Sigmoid colon (tissue), 7 donors: ENCODE measurements around the gene LIPK. TPM values are rescaled to one million over a fixed set of nuclear protein-coding genes. Genes with fewer than 3 reads are reported as not detected.

Experiments
- DNase-seq: peaks from one replicate; pipeline ENCODE4 v3.0.0-alpha.2; 2019
- H3K27ac ChIP-seq, 4 donors: fragments of 200-600 bp; sonication (generic); one replicate each; pipeline ENCODE4 v1.5.1; 2016 to 2019; ENCODE audit warnings: mild to moderate bottlenecking in 1 of 4
- H3K27me3 ChIP-seq, 3 donors: fragments of 200-600 bp; sonication (generic); one replicate each; pipeline ENCODE4 v1.5.1; 2019; ENCODE audit warnings: mild to moderate bottlenecking in 1 of 3
- H3K36me3 ChIP-seq, 4 donors: fragments of 200-600 bp; sonication (generic); one replicate each; pipeline ENCODE4 v1.5.1; 2016 to 2019
- H3K4me1 ChIP-seq, 4 donors: fragments of 200-600 bp; sonication (generic); one replicate each; pipeline ENCODE4 v1.5.1; 2017 to 2019
- H3K4me3 ChIP-seq, 4 donors: fragments of 200-600 bp; sonication (generic); one replicate each; pipeline ENCODE4 v1.5.1; 2017 to 2019; ENCODE audit warnings: mild to moderate bottlenecking in 2 of 4, moderate library complexity in 1 of 4
- H3K9me3 ChIP-seq, 4 donors: fragments of 200-600 bp in 3 of 4; sonication (generic) in 3 of 4; one replicate each; pipeline versions ENCODE4 v1.5.1 to v1.6.1; 2013 to 2019
- CTCF ChIP-seq, 4 experiments: fragments of 450-650 bp in 3 of 4; fragments of 200-600 bp in 1 of 4; IDR thresholded peaks; one replicate each; pipeline ENCODE4 v1.5.1; 2016 to 2019; ENCODE audit warnings: antibody characterized with exemption in 4 of 4, mild to moderate bottlenecking in 3 of 4, moderate library complexity in 2 of 4
- EP300 ChIP-seq, 4 donors: sonication (generic); formaldehyde crosslinking; IDR thresholded peaks; one replicate each; pipeline ENCODE4 v1.6.1; 2017; ENCODE audit warnings: antibody characterized with exemption in 4 of 4
- POLR2A ChIP-seq, 2 donors: fragments of 450-650 bp; IDR thresholded peaks; one replicate each; pipeline ENCODE4 v1.6.1; 2016; ENCODE audit warnings: antibody characterized with exemption in 2 of 2, mild to moderate bottlenecking in 2 of 2, moderate library complexity in 2 of 2
- POLR2AphosphoS5 ChIP-seq, 4 donors: sonication (generic); formaldehyde crosslinking; IDR thresholded peaks; one replicate each; pipeline ENCODE4 v1.6.1; 2017; ENCODE audit warnings: antibody characterized with exemption in 4 of 4
- WGBS, 2 donors: extraction: QIAGEN DNeasy Blood & Tissue Kit; methylation state at CpG; one replicate each; pipeline ENCODE4 v1.1.7; 2013; 5-methylcytosine and 5-hydroxymethylcytosine counted together
- intact Hi-C: fragments of 100-400 bp; cut with DNase I; formaldehyde crosslinking; loops from one replicate; pipeline ENCODE4 v1.15.1; 2023
- polyA plus RNA-seq, 3 donors: library from polyadenylated mRNA; stranded (reverse); fragments of 200-250 nt; gene quantifications; one replicate each; pipeline ENCODE4 v1.2.3, GENCODE V29; 2013
- total RNA-seq, 4 donors: library from RNA; depleted of rRNA; stranded (reverse); fragments of >200 nt; gene quantifications; one replicate each; pipeline ENCODE4 v1.1.0, GENCODE V29; 2016
- donor health status: healthy with polysubstance abuse.
- donor health status: Bipolar disorder and iron deficiency.
- donor health status: healthy.

Gene LIPK
- total and polyA plus RNA-seq, 7 donors: not detected

DNA sequence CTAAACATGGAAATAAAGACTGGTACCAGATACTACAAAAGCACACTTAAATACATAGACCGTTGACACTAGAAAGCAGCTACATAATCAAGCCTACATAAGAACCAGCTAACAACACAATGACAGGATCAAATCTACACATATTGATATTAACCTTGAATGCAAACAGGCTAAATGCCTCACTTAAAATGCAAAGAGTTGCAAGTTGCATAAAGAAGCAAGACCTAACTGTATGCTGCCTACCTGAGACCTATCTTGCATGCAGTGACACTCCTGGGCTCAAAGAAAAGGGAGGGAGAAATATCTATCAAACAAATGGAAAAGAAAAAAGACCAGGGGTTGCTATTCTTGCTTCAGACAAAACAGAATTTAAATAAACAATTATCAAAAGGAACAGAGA, 39.6 kb downstream of the LIPK start:
- no peak for DNase-seq
- Histone ChIP-seq H3K27ac (no peak overlapping the region), H3K9me3 (peaks cover 0 to 6% (median 0%) of the 10 kb centered on the region in 4 donors), H3K27me3 (no peaks in the 10 kb centered on the region), H3K4me3 (no peak overlapping the region), H3K36me3 (no peaks in the 10 kb centered on the region), H3K4me1 (no peaks in the 10 kb centered on the region)
- TF ChIP-seq POLR2AphosphoS5 (IDR thresholded peaks at IDR 0.05): no peak
- 93 to 98% methylated on average over 1 of the region's 1 CpG for WGBS, 2 donors
- intact Hi-C loops: no loop called here

- no peak for TF ChIP-seq POLR2A (IDR thresholded peaks at IDR 0.05)
- intact Hi-C loops: no loop called here
- Histone ChIP-seq H3K27me3 (no peaks in the 10 kb centered on the region), H3K4me3 (no peak overlapping the region), H3K4me1 (no peaks in the 10 kb centered on the region), H3K36me3 (no peaks in the 10 kb centered on the region), H3K27ac (no peak overlapping the region), H3K9me3 (peaks cover 0 to under 1% (median 0%) of the 10 kb centered on the region in 4 donors)
- DNase-seq: no peak
Measured at GRCh38 chr10:88754287-88754686, 48.2 kb downstream of the LIPK start.

DNA sequence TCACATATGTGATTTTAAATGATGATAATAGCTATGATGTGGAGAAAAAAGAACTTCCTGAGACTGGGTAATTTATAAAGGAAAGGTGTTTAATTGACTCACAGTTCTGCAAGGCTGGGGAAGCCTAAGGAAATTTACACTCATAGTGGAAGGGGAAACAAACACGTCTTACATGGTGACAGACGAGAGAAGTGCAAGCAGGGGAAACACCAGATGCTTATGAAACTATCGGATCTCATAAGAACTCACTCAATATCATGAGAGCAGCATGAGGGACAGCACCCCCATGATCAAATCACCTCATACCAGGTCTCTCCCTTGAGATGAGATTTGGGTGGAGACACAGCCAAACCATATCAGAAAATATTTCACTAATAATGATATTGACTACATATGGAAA, 49.7 kb downstream of the LIPK start:
- WGBS, 2 donors: 56 to 84% methylated on average over 3 of the region's 3 CpGs
- Histone ChIP-seq H3K4me1 (no peaks in the 10 kb centered on the region), H3K27me3 (no peaks in the 10 kb centered on the region), H3K27ac (no peak overlapping the region), H3K9me3 (no peaks in the 10 kb centered on the region), H3K36me3 (no peaks in the 10 kb centered on the region), H3K4me3 (no peak overlapping the region)
- intact Hi-C loops: no loop called here
- TF ChIP-seq CTCF (IDR thresholded peaks at IDR 0.05): no peak
- no peak for TF ChIP-seq EP300 (IDR thresholded peaks at IDR 0.05)
- no peak for TF ChIP-seq POLR2AphosphoS5 (IDR thresholded peaks at IDR 0.05)
- no peak for TF ChIP-seq POLR2A (IDR thresholded peaks at IDR 0.05)
- DNase-seq: no peak

DNA sequence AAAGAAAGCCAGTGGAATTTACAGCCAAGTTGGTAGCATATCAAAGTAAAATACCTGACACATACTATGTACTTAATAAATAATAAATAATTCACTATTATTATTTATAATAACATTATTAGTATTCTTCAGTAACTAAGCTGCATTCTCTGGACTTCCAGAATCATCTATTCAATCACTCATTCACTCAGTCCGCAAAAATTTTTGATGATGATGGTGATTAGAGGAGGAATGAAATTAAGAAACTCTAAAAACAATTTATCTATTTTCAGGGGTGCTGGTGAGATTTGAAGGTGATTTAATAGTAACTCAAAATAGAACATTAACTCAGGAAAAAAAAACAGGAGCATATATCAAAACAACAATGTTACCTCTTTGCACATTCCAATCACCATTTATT, 50.6 kb downstream of the LIPK start:
- WGBS, 2 donors: 0% methylated on average over 1 of the region's 1 CpG
- Histone ChIP-seq H3K27ac (no peak overlapping the region), H3K4me3 (no peak overlapping the region), H3K27me3 (no peaks in the 10 kb centered on the region), H3K4me1 (no peaks in the 10 kb centered on the region), H3K9me3 (no peaks in the 10 kb centered on the region), H3K36me3 (no peaks in the 10 kb centered on the region)
- TF ChIP-seq CTCF (IDR thresholded peaks at IDR 0.05) (no peak), POLR2AphosphoS5 (IDR thresholded peaks at IDR 0.05) (no peak), POLR2A (IDR thresholded peaks at IDR 0.05) (no peak), EP300 (IDR thresholded peaks at IDR 0.05) (no peak)
- intact Hi-C loops: no loop called here
- DNase-seq: no peak

GRCh38 chr10:88759366-88760101, 53.5 kb downstream of the LIPK start, which contains the start of gene LIPN:
Gene LIPN (plus strand): TSS chr10:88760020. CDS start chr10:88761406, 1,386 bp downstream.
- WGBS, 2 donors: 86 to 87% methylated on average over 7 of the region's 7 CpGs

GRCh38 chr10:88762906-88763305, 56.9 kb downstream of the LIPK start:
- WGBS, 2 donors: 72 to 88% methylated on average over 1 of the region's 1 CpG

More at GRCh38 chr10:88759366-88760101, 53.5 kb downstream of the LIPK start, which contains the start of gene LIPN:
- Histone ChIP-seq H3K4me1 (no peaks in the 10 kb centered on the region), H3K36me3 (no peaks in the 10 kb centered on the region), H3K4me3 (no peak within 1 kb of the TSS), H3K9me3 (no peaks in the 10 kb centered on the region), H3K27me3 (no peaks in the 10 kb centered on the region), H3K27ac (no peak within 1 kb of the TSS)
- TF ChIP-seq EP300 (IDR thresholded peaks at IDR 0.05) (peak in 2 of 4 donors; percentile 44 to 56), POLR2AphosphoS5 (IDR thresholded peaks at IDR 0.05) (no peak)
- peak; percentile 48 for DNase-seq
- intact Hi-C loops: no loop called here

More at GRCh38 chr10:88762906-88763305, 56.9 kb downstream of the LIPK start:
- Histone ChIP-seq H3K36me3 (no peaks in the 10 kb centered on the region), H3K27ac (no peak overlapping the region), H3K4me1 (no peaks in the 10 kb centered on the region), H3K9me3 (no peaks in the 10 kb centered on the region), H3K4me3 (no peak overlapping the region), H3K27me3 (no peaks in the 10 kb centered on the region)
- no peak for DNase-seq
- TF ChIP-seq POLR2AphosphoS5 (IDR thresholded peaks at IDR 0.05): no peak
- no peak for TF ChIP-seq EP300 (IDR thresholded peaks at IDR 0.05)
- no peak for TF ChIP-seq CTCF (IDR thresholded peaks at IDR 0.05)
- no peak for TF ChIP-seq POLR2A (IDR thresholded peaks at IDR 0.05)
- intact Hi-C loops: no loop called here
